ENCODE results near the gene SFXN2.

SFXN2 gene

DNA sequence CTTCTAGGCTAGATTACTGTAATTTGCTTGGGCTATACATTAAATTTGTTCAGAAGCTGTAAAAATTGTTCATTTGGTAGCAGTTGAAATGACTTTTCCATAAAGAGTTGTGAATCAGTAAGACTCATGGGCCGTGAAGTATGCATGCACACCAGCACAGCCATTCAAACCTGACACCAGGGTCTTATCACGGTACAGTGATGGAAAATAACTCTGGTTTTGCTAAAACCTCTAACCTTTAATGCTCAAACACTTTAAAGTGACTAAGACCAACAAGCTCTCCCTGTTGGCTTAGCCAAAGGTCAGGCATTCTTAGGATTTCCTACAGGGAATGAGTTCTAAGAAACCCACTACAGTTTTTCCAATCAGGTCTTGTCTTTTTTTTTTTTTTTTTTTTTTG is 11.7 kb upstream of the SFXN2 start:
- no peak overlapping the region for H3K9ac ChIP-seq (ENCODE audit: low read depth, low read length, poor library complexity, severe bottlenecking)
- H3K4me3 ChIP-seq (ENCODE audit: low read length, poor library complexity, severe bottlenecking), result no peak overlapping the region
- H3K4me1 ChIP-seq (ENCODE audit: insufficient read depth, low read length, poor library complexity, severe bottlenecking), result peaks cover 12% of the 10 kb centered on the region
- no peak overlapping the region for H2AFZ ChIP-seq (ENCODE audit: low read length)
- H3K79me2 ChIP-seq (ENCODE audit: insufficient read depth, low read length), result no peaks in the 10 kb centered on the region; the same call in 1 of the 2 replicates
- no peaks in the 10 kb centered on the region for H3K27me3 ChIP-seq (ENCODE audit: insufficient read depth, low read length, poor library complexity, severe bottlenecking)
- no peak for TF ChIP-seq EZH2phosphoT487 (IDR thresholded peaks at IDR 0.05; ENCODE audit: borderline replicate concordance)
- TF ChIP-seq, protein P1, sequence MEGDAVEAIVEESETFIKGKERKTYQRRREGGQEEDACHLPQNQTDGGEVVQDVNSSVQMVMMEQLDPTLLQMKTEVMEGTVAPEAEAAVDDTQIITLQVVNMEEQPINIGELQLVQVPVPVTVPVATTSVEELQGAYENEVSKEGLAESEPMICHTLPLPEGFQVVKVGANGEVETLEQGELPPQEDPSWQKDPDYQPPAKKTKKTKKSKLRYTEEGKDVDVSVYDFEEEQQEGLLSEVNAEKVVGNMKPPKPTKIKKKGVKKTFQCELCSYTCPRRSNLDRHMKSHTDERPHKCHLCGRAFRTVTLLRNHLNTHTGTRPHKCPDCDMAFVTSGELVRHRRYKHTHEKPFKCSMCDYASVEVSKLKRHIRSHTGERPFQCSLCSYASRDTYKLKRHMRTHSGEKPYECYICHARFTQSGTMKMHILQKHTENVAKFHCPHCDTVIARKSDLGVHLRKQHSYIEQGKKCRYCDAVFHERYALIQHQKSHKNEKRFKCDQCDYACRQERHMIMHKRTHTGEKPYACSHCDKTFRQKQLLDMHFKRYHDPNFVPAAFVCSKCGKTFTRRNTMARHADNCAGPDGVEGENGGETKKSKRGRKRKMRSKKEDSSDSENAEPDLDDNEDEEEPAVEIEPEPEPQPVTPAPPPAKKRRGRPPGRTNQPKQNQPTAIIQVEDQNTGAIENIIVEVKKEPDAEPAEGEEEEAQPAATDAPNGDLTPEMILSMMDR (conservative IDR thresholded peaks at IDR 0.05; ENCODE audit: low read length), result no peak
- no peaks in the 10 kb centered on the region for H3F3A ChIP-seq (ENCODE audit: low read depth)
- H3K9me3 ChIP-seq (ENCODE audit: insufficient read depth, low read depth, low read length), result no peaks in the 10 kb centered on the region
- no peaks in the 10 kb centered on the region for H4K20me1 ChIP-seq (ENCODE audit: insufficient read depth, low read length, poor library complexity, severe bottlenecking)
- peaks cover 8% of the 10 kb centered on the region; the same call in 1 of the 2 replicates for H3K36me3 ChIP-seq (ENCODE audit: insufficient read depth, low read length)
- no peaks in the 10 kb centered on the region for H3K9me2 ChIP-seq (replicated peaks; ENCODE audit: low read depth, low read length)
- H3K4me2 ChIP-seq (ENCODE audit: low read depth, low read length, poor library complexity, severe bottlenecking), result no peak overlapping the region

DNA sequence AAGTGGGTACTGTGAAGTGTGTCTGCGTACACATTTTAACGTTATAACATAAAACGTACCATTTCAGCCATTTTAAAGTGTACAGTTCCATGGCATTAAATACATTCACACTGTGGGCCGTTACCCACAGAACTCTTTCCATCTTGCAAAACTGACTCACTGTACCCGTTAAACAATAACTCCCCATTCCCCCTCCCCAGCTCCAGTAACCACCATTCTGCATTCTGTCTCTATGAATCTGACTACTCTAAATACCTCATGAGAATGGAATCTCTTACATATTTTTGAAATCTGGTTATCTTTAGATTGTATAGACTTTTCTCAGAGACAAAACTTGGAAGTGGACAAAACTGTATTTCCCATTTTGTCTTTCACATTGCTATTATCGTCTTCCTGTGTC is 9.5 kb upstream of the SFXN2 start:
- no peaks in the 10 kb centered on the region for H3K27me3 ChIP-seq (ENCODE audit: insufficient read depth, low read length, poor library complexity, severe bottlenecking)
- H3K4me1 ChIP-seq (ENCODE audit: insufficient read depth, low read length, poor library complexity, severe bottlenecking), result peaks cover 13% of the 10 kb centered on the region
- no peaks in the 10 kb centered on the region for H3K9me2 ChIP-seq (replicated peaks; ENCODE audit: low read depth, low read length)
- H2AFZ ChIP-seq (ENCODE audit: low read length), result no peak overlapping the region
- no peaks in the 10 kb centered on the region for H3F3A ChIP-seq (ENCODE audit: low read depth)
- no peak overlapping the region for H3K9ac ChIP-seq (ENCODE audit: low read depth, low read length, poor library complexity, severe bottlenecking)
- no peaks in the 10 kb centered on the region for H4K20me1 ChIP-seq (ENCODE audit: insufficient read depth, low read length, poor library complexity, severe bottlenecking)
- H3K4me3 ChIP-seq (ENCODE audit: low read length, poor library complexity, severe bottlenecking), result no peak overlapping the region
- no peaks in the 10 kb centered on the region for H3K9me3 ChIP-seq (ENCODE audit: insufficient read depth, low read depth, low read length)
- H3K4me2 ChIP-seq (ENCODE audit: low read depth, low read length, poor library complexity, severe bottlenecking), result no peak overlapping the region
- TF ChIP-seq, protein P1 (conservative IDR thresholded peaks at IDR 0.05; ENCODE audit: low read length), result no peak
- no peak for TF ChIP-seq EZH2phosphoT487 (IDR thresholded peaks at IDR 0.05; ENCODE audit: borderline replicate concordance)
- H3K79me2 ChIP-seq (ENCODE audit: insufficient read depth, low read length), result no peaks in the 10 kb centered on the region; the same call in 1 of the 2 replicates
- no peaks in the 10 kb centered on the region for H3K36me3 ChIP-seq (ENCODE audit: insufficient read depth, low read length)

DNA sequence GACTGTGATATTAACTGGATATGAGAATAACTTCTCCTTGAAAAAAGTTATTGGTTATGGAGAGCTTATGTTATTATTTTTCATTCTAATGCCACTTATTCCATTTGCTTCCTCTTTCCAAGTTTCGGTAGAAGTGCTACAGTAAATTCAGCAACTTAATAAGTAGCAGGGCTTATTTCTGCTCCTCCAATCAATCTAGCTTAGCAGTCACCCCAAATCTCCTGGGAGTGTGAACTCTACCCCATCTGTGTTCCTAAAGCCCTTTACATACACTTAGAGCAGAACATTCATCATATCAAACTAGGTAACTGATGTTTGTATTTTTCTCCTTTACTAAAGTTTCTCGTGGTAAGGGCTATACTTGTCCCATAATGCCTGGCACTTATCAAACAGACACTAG is 8.9 kb upstream of the SFXN2 start:
- H3K36me3 ChIP-seq (ENCODE audit: insufficient read depth, low read length), result no peaks in the 10 kb centered on the region
- no peak overlapping the region for H3K9ac ChIP-seq (ENCODE audit: low read depth, low read length, poor library complexity, severe bottlenecking)
- H3K4me2 ChIP-seq (ENCODE audit: low read depth, low read length, poor library complexity, severe bottlenecking), result no peak overlapping the region
- H4K20me1 ChIP-seq (ENCODE audit: insufficient read depth, low read length, poor library complexity, severe bottlenecking), result no peaks in the 10 kb centered on the region
- no peaks in the 10 kb centered on the region for H3K9me2 ChIP-seq (replicated peaks; ENCODE audit: low read depth, low read length)
- no peak overlapping the region for H3K4me3 ChIP-seq (ENCODE audit: low read length, poor library complexity, severe bottlenecking)
- H3K9me3 ChIP-seq (ENCODE audit: insufficient read depth, low read depth, low read length), result no peaks in the 10 kb centered on the region
- no peak overlapping the region for H2AFZ ChIP-seq (ENCODE audit: low read length)
- peaks cover 20% of the 10 kb centered on the region for H3K4me1 ChIP-seq (ENCODE audit: insufficient read depth, low read length, poor library complexity, severe bottlenecking)
- no peaks in the 10 kb centered on the region; the same call in 1 of the 2 replicates for H3K79me2 ChIP-seq (ENCODE audit: insufficient read depth, low read length)
- no peaks in the 10 kb centered on the region for H3K27me3 ChIP-seq (ENCODE audit: insufficient read depth, low read length, poor library complexity, severe bottlenecking)
- TF ChIP-seq, protein P1 (conservative IDR thresholded peaks at IDR 0.05; ENCODE audit: low read length), result no peak
- no peak for TF ChIP-seq EZH2phosphoT487 (IDR thresholded peaks at IDR 0.05; ENCODE audit: borderline replicate concordance)
- no peaks in the 10 kb centered on the region; the same call in 1 of the 2 replicates for H3F3A ChIP-seq (ENCODE audit: low read depth)
